ENCODE results near the gene FAM221A.
"Not testable (repeated sequence)": the region's sequence is repeated elsewhere in the genome, so short reads cannot be mapped to it uniquely, and the experiment has no call there.

The FAM221A gene

GRCh38 chr7:23709081-23709750, 29.2 kb downstream of the FAM221A start:
- no peak for DNase-seq

GRCh38 chr7:23710000-23710399, 30.0 kb downstream of the FAM221A start, which contains the start of gene STK31:
Gene STK31, plus strand, starts transcription at chr7:23710219. Its CDS starts 67 bp downstream, at chr7:23710286.
- no peak for DNase-seq

GRCh38 chr7:23712368-23713284, 32.6 kb downstream of the FAM221A start:
- DNase-seq = peak; percentile 20 to 77 (median 49)

GRCh38 chr7:23713285-23714149, 33.5 kb downstream of the FAM221A start:
- DNase-seq = no peak

- DNase-seq = no peak
Measured at GRCh38 chr7:23714150-23714464, 34.1 kb downstream of the FAM221A start.

GRCh38 chr7:23714579-23714978, 34.6 kb downstream of the FAM221A start:
- no peak for DNase-seq

GRCh38 chr7:23715099-23715498, 35.1 kb downstream of the FAM221A start:
- no peak for DNase-seq

GRCh38 chr7:23717788-23718187, 37.8 kb downstream of the FAM221A start:
- DNase-seq = no peak

GRCh38 chr7:23721456-23721855, 41.5 kb downstream of the FAM221A start:
- DNase-seq = no peak

GRCh38 chr7:23722587-23723216, 42.7 kb downstream of the FAM221A start:
- DNase-seq = not testable (repeated sequence)

- not testable (repeated sequence) for DNase-seq
Measured at GRCh38 chr7:23724113-23724512, 44.1 kb downstream of the FAM221A start.

- DNase-seq = no peak
Measured at GRCh38 chr7:23742051-23742450, 62.1 kb downstream of the FAM221A start.

- DNase-seq = no peak
Measured at GRCh38 chr7:23743226-23743625, 63.2 kb downstream of the FAM221A start.

- no peak for DNase-seq
Measured at GRCh38 chr7:23746629-23747028, 66.6 kb downstream of the FAM221A start.

GRCh38 chr7:23751852-23752251, 71.9 kb downstream of the FAM221A start:
- no peak for DNase-seq

All from suppressor macrophage (primary cell).